IPS-20b (cell line): ENCODE data around the gene LSP1.

Experiments
- H3K27ac ChIP-seq: one replicate; pipeline ENCODE4 v1.5.1; 2013; ENCODE audit warnings: low read length
- H3K27me3 ChIP-seq: 2 replicates; pipeline ENCODE4 v1.6.1; 2013; ENCODE audit warnings: mild to moderate bottlenecking, low read length, inconsistent platforms; ENCODE audit not compliant: insufficient read depth
- H3K36me3 ChIP-seq: 2 replicates; pipeline ENCODE4 v1.6.1; 2013; ENCODE audit warnings: low read depth, mild to moderate bottlenecking, inconsistent platforms, low read length, moderate library complexity; ENCODE audit not compliant: insufficient read depth
- H3K4me1 ChIP-seq: 2 replicates; pipeline ENCODE4 v1.6.1; 2013; ENCODE audit warnings: mild to moderate bottlenecking, control low read depth, inconsistent platforms, low read length, moderate library complexity; ENCODE audit not compliant: insufficient read depth
- H3K4me3 ChIP-seq: 2 replicates; pipeline ENCODE4 v1.5.1; 2013; ENCODE audit warnings: mild to moderate bottlenecking, low read length, inconsistent platforms
- H3K9ac ChIP-seq: 2 replicates; pipeline ENCODE4 v1.6.1; 2013; ENCODE audit warnings: low read depth, mild to moderate bottlenecking, inconsistent platforms, low read length, moderate library complexity
- H3K9me3 ChIP-seq: 2 replicates; pipeline ENCODE4 v1.6.1; 2013; ENCODE audit warnings: mild to moderate bottlenecking, low read depth, low read length, inconsistent platforms; ENCODE audit not compliant: insufficient read depth

The LSP1 gene

GRCh38 chr11:1815751-1816150 is 37.1 kb upstream of the LSP1 start:
- Histone ChIP-seq H3K4me3 (no peak overlapping the region), H3K4me1 (no peaks in the 10 kb centered on the region), H3K9me3 (peaks cover 4% of the 10 kb centered on the region; the same call in 1 of the 2 replicates), H3K9ac (no peak overlapping the region), H3K36me3 (no peaks in the 10 kb centered on the region), H3K27me3 (no peaks in the 10 kb centered on the region), H3K27ac (no peak overlapping the region)

GRCh38 chr11:1817000-1817399 is 35.9 kb upstream of the LSP1 start:
- Histone ChIP-seq H3K9me3 (peaks cover 4% of the 10 kb centered on the region; the same call in 1 of the 2 replicates), H3K4me3 (no peak overlapping the region), H3K9ac (no peak overlapping the region), H3K36me3 (no peaks in the 10 kb centered on the region), H3K27me3 (no peaks in the 10 kb centered on the region), H3K27ac (no peak overlapping the region), H3K4me1 (no peaks in the 10 kb centered on the region)

GRCh38 chr11:1817511-1817910 is 35.4 kb upstream of the LSP1 start:
- Histone ChIP-seq H3K9me3 (0 out of 2 replicates have a peak, but pooled peaks cover 4% of the 10 kb centered on the region), H3K4me1 (no peaks in the 10 kb centered on the region), H3K9ac (no peak overlapping the region), H3K27ac (no peak overlapping the region), H3K36me3 (no peaks in the 10 kb centered on the region), H3K27me3 (no peaks in the 10 kb centered on the region), H3K4me3 (no peak overlapping the region)

- H3K9me3 ChIP-seq: 0 out of 2 replicates have a peak, but pooled peaks cover 4% of the 10 kb centered on the region
- H3K9ac ChIP-seq: no peak overlapping the region
- no peaks in the 10 kb centered on the region for H3K4me1 ChIP-seq
- H3K27ac ChIP-seq: no peak overlapping the region
- no peaks in the 10 kb centered on the region for H3K36me3 ChIP-seq
- H3K27me3 ChIP-seq: no peaks in the 10 kb centered on the region
- no peak overlapping the region for H3K4me3 ChIP-seq
Measured at GRCh38 chr11:1819074-1819473, 33.8 kb upstream of the LSP1 start.

GRCh38 chr11:1820463-1821325 is 32.2 kb upstream of the LSP1 start:
- no peaks in the 10 kb centered on the region for H3K36me3 ChIP-seq
- H3K9me3 ChIP-seq: 0 out of 2 replicates have a peak, but pooled peaks cover 4% of the 10 kb centered on the region
- H3K9ac ChIP-seq: no peak overlapping the region
- no peak overlapping the region for H3K27ac ChIP-seq
- no peaks in the 10 kb centered on the region for H3K4me1 ChIP-seq
- H3K27me3 ChIP-seq: no peaks in the 10 kb centered on the region
- H3K4me3 ChIP-seq: no peak overlapping the region

- Histone ChIP-seq H3K27me3 (no peaks in the 10 kb centered on the region), H3K36me3 (no peaks in the 10 kb centered on the region), H3K9ac (no peak overlapping the region), H3K9me3 (0 out of 2 replicates have a peak, but pooled peaks cover 4% of the 10 kb centered on the region), H3K4me1 (no peaks in the 10 kb centered on the region), H3K27ac (no peak overlapping the region), H3K4me3 (no peak overlapping the region)
Measured at GRCh38 chr11:1821562-1821961, 31.3 kb upstream of the LSP1 start.

- Histone ChIP-seq H3K4me1 (no peaks in the 10 kb centered on the region), H3K9ac (no peak overlapping the region), H3K27me3 (no peaks in the 10 kb centered on the region), H3K36me3 (no peaks in the 10 kb centered on the region), H3K9me3 (0 out of 2 replicates have a peak, but pooled peaks cover 4% of the 10 kb centered on the region), H3K27ac (no peak overlapping the region), H3K4me3 (no peak overlapping the region)
Measured at GRCh38 chr11:1822648-1823375, 30.1 kb upstream of the LSP1 start.

- Histone ChIP-seq H3K4me3 (no peak overlapping the region), H3K4me1 (no peaks in the 10 kb centered on the region), H3K27ac (no peak overlapping the region), H3K9me3 (0 out of 2 replicates have a peak, but pooled peaks cover 4% of the 10 kb centered on the region), H3K9ac (no peak overlapping the region), H3K36me3 (no peaks in the 10 kb centered on the region), H3K27me3 (no peaks in the 10 kb centered on the region)
Measured at GRCh38 chr11:1823376-1824220, 29.3 kb upstream of the LSP1 start.

- Histone ChIP-seq H3K27ac (no peak overlapping the region), H3K9ac (no peak overlapping the region), H3K36me3 (no peaks in the 10 kb centered on the region), H3K27me3 (no peaks in the 10 kb centered on the region), H3K4me1 (no peaks in the 10 kb centered on the region), H3K9me3 (no peaks in the 10 kb centered on the region), H3K4me3 (no peak overlapping the region)
Measured at GRCh38 chr11:1824221-1825038, 28.5 kb upstream of the LSP1 start.

- Histone ChIP-seq H3K9me3 (no peaks in the 10 kb centered on the region), H3K36me3 (no peaks in the 10 kb centered on the region), H3K4me3 (no peak overlapping the region), H3K9ac (no peak overlapping the region), H3K4me1 (no peaks in the 10 kb centered on the region), H3K27me3 (no peaks in the 10 kb centered on the region), H3K27ac (no peak overlapping the region)
Measured at GRCh38 chr11:1825039-1825740, 27.7 kb upstream of the LSP1 start.
